HG02763 (cell line): ENCODE data around the gene UBAP2.

Experiments
- ATAC-seq: cut with Tn5 transposase; IDR thresholded peaks from one replicate; pipeline ENCODE4 v1.9.1; 2021; ENCODE audit warnings: mild to moderate bottlenecking, moderate library complexity; ENCODE audit not compliant: unreplicated experiment

Gene UBAP2

DNA sequence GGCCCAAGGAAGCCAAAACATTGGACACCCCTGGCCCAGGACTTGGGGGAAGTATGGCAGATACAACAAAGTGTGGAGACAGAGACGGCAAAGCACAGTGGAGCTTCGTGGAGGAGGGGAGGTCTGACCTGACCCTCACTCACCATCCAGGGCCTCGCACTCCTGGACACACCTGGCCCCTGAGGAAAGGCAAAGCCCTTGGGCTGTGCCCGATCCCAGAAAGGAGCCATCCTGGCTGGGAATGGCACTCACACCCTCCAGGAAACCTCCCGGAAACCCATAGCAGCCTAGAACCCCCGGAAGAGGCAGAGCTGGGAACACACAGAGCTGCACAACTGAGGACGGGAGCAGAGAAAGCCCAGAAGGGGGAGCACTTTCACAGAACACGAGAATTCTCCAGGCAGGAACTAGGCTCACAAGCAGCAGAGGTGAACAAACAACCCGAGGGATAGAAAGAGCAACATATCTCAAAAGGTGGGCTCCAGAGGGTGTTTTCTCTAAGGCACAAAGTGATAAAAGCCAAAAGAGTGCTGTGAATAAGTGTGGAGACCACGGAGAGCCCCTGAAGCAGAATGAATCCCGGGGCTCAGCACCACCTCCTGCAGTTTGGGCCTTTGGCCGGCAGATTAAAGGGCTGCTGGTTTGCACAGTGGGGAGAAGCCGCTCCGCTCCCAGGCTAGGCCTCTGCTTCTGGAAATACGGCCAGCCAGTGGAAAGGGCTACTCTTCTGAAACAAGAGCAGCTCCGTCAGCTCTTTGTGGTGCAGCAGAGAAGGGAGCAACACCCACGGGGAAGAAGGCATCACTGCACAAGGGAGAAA is 123.5 kb downstream of the UBAP2 start:
- ATAC-seq = no peak

DNA sequence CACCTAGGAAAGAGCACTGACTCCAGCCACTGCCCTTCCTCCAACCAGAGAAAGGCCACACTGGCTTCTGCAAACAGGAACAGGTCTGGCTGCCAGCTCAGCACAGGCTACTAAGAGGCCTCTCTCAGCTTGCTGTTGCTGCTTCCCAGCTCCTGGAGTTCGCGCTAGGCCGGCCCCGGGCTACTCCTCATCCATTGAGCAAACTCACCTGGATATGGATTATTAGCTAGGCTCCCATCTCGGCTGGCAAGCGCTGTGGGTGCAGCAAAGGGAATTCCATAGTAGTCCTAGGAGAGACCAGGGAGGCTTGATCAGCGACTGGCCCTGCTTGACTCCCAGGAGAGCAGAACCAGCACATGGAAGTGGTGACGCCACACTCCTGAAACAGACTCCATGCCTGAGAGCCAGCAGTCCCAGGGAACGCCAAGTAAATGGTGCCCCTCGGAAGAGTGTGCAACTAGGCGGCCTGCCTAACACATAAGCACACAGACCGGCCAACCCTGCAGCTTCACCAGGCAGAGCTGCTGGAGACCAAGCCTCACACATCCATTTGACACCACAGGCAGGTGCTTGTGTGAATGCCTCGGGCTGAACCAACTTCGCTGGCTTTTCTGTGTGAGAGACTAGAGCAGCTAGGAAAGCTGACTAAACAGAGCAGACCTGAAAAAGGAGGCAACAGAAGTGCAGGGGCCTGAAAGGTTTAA is 124.5 kb downstream of the UBAP2 start:
- ATAC-seq = no peak

DNA sequence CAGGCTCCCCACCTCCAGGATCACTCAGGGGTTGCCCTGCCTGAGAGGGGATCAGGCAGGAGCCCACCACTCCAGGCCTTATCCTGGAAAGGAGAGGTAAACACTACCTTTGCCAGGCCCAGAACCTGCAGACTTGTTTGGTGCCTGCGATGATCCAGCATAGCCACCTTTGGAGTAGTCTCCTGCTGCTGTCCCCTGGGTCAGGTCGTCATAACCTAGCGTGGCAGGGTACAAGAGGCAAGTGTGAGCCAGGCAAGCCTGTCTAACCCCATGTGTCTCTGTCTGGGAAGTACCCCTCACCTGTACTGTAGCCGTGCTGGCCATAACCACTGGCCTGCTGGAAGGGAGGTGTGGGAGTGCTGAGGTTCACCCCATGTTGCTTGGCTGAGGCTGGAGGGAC is 125.6 kb downstream of the UBAP2 start:
- no peak for ATAC-seq

DNA sequence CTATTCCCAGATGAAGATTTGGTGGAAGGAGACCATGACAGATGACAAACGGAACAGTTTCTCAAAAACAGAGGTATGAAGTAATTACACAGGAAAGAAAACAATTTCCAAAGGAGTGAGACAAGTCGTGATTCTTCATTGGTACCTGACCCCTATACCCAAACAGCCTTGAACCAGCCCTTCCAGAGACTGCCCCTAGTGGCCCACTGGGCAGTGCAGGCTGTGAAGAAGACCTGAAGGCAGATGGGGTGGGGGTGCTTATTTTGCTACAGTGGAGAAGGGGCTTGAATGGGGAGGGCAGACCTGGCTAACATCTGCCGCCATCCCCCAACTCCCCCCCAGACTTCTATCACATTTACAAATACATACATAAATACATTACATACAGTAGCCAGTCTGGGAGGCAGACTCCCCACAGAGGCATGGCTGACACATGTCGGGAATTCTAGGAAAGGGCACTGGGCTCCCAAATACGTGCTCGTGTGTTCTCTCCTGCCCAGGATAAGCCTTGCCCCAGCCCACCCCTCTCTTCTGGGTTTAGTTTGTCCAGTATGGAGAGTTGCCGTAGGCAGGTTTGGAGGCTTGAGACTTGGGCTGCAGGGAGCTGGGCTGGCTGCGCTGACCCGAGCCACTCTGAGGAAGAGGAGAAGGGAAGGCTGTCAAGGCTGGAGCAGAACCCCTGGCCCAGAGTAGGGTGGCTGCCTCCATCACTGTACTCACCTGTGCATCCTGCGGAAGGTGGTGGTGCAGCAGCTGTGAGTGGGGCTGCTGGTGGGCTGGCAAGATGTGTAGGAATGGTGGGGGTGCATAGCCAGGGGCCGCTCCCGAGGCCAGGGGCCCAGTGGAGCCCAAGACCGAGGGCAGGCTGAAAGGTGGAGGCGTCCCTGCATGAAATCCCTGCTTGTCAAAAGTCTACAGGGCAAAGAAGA is 126.5 kb downstream of the UBAP2 start:
- no peak for ATAC-seq

DNA sequence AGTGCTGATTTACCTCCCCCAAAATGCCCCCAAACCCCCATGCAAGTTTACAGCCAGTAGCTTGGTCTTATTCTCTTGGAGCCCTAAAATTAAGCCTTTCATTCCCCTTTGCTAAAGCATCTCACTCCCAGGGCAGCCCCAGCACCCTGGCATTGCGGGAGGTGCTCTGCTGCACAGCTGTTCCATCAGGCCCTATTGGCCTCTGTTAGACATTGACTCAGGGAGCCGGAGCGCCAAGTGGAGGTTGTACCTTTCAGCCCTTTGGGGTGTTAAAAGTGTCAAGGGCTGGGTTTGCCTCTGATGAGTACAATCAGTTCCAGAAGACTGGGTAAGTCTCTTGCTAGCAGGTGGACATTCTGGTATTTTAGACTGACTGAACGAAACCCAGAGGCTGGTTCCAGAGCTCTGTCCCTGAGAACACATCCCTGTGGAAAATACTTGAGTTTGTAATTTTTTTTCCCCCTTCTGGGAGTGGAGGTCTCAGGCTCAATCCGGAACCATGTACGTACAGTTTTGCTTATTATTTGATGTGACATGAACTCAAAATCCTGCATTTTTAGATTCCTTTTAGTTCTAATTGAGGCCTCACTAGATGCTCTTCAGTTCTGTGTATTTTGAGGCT is 129.3 kb downstream of the UBAP2 start:
- no peak for ATAC-seq

DNA sequence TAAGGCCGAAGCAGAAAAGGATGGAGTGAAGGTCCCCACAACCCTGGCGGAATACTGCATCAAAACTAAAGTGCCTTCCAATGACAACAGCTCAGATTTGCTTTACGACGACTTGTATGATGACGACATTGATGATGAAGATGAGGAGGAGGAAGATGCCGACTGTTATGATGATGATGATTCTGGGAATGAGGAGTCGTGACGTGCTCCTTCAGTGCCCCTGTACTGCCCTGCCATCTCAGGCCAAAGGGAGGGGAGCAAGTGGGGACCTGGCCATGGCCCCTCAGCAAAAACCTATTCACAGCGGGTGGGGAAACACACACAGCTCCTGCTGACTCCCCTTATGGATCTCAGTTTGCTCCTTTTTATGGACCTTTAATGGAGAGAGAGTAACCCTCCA is 131.7 kb downstream of the UBAP2 start:
- no peak for ATAC-seq

DNA sequence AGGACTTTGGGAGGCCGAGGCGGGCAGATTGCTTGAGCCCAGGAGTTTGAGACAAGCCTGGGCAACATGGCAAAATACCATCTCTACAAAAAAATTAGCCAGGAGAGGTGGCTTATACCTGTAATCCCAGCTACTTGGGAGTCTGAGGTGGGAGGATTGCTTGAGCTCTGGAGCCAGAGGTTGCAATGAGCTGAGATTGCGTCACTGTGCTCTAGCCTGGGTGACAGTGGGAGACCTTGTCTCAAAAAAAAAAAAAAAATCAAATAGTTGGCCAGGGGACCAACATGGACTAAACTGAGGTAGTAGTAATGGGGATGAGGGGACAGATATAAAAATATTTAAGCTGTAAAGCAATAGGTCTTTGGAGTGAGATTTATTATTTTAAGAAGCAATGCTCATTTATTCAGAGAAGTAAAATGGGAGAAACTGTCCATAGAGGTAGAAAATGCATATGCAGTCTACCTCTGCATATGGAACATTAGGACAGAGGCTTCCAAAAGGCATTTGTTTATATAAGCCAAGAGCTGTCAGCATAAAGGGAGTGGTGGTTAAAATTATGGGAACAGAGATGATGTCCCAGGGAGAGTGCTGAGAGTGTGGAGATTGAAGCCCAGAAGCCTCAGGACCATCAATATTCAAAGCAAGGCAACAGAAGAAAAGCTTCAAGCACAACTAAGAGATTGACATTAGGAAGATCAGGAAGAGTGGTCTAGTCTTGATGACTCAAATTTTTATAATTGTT is 133.6 kb downstream of the UBAP2 start:
- ATAC-seq = no peak

DNA sequence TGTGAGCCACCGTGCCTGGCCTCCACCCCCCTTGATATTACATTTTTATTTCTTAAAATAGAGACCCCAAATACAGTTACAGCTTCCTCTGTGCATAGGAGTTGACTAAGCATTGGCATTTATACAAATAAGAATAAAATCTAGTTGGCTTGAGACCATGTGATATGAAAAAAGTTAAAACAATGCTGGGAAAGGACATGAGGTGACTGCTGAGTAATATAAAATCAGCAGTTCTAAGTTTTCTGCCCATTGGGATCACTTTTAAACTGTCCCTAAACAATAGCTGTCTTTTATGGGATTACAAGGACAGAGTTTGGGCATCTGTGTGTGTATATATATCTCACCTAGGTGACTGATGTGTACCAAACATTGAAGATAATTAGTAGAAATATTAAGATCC is 135.1 kb downstream of the UBAP2 start:
- ATAC-seq = no peak

DNA sequence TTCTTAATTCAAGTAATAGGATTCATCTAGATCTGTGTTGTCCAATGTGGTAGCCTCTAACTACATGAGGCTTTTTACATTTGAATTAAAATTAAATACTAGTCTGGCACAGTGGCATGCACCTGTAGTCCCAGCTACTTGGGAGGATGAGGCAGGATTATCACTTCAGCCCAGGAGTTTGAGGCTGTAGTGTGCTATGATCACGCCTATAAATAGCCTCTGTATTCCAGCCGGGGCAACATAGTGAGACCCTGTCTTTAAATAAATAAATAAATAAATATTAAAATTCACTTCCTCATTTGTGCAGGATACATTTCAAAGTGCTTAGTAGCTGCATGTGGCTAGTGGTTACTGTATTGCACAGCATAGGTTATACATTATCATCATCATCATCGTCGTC is 139.9 kb downstream of the UBAP2 start:
- ATAC-seq = no peak

DNA sequence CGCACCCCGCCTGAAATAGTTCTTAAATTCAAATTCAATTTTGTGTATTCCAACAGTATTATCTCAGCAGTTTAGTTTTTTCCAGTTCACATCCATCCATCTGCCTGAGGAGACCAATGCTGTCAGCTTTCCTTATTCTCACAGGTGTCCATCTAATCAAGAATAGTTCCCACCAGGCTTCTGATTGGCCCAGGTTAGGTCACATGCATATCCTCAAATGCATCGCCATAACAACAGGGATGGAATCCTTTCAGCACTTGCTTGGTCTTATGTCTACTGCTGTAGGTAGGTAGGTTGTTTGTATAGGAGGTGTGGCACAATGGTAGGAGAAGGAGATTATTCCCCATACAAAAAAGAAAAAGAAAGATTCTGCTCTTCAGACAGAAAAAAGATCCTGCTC is 140.6 kb downstream of the UBAP2 start:
- no peak for ATAC-seq

DNA sequence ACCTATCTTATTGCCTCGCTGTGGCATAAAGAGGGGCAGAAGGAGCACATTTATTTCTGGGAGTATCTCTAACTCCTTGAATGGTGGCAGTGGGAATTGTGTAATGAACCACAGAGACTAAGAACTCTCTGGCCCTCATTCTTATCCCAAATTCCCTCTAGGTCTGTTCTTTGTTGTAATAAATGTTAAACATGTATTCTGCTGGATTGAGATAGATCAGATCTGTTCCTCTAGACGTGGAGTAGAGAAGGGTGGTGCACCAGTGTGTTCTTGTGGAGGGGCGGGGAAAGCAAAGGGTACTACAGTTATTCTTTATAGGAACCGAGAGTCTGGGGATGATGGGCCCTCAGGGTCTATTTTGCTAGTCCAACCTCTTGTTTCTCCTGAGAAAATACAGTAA is 141.3 kb downstream of the UBAP2 start:
- ATAC-seq = no peak

DNA sequence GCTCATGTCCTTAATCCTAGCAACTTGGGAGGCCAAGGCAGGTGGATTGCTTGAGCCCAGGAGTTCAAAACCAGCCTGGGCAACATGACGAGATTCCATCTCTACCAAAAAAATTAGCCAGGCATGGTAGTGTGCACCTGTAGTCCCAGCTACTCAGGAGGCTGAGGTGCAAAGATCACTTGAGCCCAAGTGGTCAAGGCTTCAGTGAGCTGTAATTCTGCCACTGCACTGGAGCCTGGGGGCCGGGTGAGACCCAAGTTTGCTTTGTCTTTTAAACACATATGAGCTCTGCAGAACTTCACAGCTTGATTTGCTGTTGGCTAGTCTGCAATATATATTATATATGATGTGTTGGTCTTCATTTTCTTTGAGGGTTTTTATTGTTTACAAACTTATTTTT is 141.9 kb downstream of the UBAP2 start:
- ATAC-seq = no peak

DNA sequence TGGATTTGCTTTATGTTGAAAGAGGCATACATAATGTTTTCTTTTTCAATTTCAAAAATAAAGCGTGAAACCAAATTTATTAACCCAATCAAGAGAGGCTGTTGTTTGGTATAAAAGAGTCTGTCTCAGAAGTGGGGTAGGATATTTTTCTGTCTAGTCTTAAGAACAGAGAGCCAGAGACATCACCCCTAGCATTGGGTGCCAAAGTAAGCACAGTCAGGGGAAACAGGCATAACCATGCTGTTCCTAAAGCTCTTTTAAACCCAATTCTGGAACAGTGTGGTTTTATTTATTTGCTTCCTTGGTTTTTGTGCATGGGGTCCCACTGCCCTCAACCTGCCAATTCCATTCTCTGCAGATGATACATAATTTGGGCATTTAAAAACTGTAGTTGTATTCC is 143.6 kb downstream of the UBAP2 start:
- no peak for ATAC-seq

DNA sequence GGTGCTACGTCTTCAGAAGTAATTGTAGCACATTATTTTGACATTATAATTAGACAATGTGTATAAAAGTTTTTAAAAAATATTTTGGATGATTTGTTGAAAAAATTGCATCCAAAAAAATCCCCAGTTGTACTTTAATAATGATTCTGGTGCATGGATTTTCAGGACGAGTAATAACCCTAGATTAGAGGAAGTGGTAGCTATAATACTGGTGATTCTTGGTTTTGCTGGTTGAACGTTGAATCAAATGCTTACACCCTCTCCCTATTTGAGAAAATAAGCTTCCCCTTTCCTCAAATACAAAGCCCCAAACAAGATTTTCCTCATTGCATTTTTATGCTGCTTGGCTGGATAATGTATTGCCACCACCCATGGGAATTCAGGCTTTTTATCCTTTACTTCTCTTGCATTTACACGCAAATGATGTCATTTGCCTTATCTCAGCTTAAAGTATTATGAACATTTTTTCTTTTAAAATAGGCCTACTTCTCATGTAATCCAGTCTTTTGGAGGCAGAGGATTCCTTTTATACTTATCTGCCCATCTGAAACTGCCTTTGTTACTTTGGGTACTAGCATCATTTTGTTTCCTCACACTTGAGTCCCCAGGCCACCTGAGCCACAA is 145.4 kb downstream of the UBAP2 start:
- no peak for ATAC-seq

DNA sequence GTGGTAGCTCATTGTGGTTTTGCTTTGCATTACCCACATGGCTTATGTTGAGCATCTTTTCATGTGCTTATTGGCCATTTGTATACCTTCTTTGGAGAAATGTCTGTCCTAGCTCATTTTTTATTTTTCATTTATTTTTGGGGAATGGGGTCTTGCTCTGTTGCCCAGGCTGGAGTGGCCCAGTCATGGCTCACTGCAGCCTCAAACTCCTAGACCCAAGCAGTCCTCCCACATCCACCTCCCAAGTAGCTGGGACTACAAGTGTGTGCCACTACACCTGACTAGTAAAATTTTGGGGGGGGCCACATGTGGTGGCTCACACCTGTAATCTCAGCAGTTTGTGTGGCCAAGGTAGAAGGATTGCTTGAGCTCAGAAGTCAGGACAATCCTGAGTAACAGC is 154.4 kb downstream of the UBAP2 start:
- ATAC-seq = no peak

DNA sequence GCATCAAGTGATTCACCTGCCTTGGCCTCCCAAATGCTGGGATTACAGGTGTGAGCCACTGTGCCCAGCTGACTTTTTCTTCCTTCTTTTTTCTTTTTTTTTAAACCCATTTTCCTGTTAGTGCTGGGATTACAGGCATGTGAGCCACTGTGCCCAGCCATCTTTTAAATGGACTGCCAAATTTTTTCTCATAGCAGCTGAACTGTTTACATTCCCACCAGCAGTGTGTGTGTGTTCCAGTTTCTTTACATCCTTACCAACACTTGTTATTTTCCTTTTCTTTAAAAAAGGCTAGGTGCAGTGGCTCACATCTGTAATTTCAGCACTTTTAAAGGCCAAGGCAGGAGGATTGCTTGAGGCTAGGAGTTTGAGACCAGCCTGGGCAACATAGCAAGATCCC is 154.8 kb downstream of the UBAP2 start:
- no peak for ATAC-seq

DNA sequence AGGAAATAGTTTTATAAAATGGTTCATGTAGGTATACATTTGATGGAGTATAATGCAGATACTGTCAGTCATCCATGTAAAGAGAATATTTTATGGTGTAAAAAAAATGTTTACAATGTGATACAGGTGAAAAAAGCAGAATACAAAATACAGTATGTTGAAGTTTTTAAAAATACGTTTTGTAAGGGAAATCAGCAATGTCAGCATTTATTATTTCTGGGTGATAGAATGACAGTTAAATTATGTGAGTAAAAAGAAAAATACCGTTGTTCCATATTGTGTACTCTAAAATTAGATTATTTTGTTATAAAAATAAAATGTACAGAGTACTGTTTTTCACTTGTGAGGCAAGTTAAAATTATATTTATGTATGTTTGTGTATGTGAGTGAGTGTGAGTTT is 162.7 kb downstream of the UBAP2 start:
- no peak for ATAC-seq

DNA sequence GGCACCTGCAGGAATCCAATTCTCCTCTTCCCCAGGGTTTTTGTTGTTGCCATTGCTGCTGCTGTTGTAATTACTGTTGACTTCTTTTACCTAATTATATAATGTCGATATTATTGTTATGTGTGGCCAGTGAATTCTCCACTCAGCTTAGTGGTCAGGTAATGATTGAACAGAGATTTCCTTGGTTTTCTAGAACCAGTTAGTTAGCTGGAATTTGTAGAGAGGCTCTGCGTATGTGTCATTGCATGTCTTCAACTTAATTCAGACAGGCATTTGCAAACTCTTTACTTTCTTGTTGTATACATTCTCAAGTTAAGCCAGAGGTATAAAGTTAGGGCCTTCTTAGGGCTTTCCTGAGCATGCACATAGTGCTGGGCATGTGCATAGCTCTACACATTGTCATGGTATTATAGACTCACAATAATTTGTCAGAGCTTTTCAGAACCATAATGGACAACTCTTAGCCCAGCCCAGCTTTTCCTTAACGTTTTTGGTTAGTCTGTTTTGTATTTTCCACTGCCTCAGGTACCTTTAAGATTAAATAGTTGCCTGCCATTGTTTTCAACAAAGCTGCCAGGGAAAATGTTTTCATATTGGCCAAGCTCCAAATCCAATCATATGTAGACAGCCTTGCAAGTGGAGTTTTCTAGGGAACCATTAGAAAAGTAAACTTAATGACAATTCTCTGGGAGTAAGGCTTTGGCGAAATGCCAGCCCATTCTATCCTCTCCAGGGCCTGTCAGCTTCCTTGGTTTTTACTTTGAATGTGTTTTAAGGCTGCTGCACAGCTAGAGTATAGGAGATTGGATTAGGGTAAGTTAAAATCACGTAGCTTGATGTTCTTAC is 163.6 kb downstream of the UBAP2 start:
- ATAC-seq = no peak

DNA sequence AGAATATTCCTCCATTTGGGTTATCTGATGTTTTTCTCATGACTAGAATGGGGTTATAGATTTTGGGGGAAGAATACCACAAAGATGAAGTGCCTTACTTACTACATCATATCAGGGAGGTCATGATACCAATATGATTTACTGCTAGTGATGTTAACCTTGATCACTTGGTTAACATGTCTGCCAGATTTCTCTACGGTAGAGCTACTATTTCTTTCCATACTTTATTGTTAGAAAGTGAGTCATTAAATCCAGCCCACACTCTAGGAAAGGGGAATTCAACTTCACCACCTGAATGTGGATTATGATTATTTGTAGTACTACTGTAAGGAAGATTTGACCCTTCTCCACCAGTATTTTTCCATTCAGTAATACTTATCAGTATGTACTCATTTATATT is 167.1 kb downstream of the UBAP2 start:
- ATAC-seq = no peak
